HEK293 (cell line): ENCODE results near the gene PIK3C2G.

Experiments used
- BCL11A ChIP-seq: fragments of 450-650 bp; formaldehyde crosslinking; IDR thresholded peaks from 2 replicates; pipeline ENCODE4 v1.5.1; 2016; ENCODE audit warnings: low read depth, missing biosample characterization, missing genetic modification characterization
- CTCF ChIP-seq: fragments of 450-650 bp; formaldehyde crosslinking; IDR thresholded peaks from 2 replicates; pipeline ENCODE4 v1.5.1; 2016; ENCODE audit warnings: missing biosample characterization, missing genetic modification characterization
- GLIS1 ChIP-seq: fragments of 450-650 bp; formaldehyde crosslinking; IDR thresholded peaks from 2 replicates; pipeline ENCODE4 v1.5.1; 2016; ENCODE audit warnings: missing biosample characterization, missing genetic modification characterization
- PBX3 ChIP-seq: sonication (generic); formaldehyde crosslinking; IDR thresholded peaks from 2 replicates; pipeline ENCODE4 v1.8.1; 2022; ENCODE audit warnings: mild to moderate bottlenecking, moderate library complexity, missing genetic modification reagents
- YY1 ChIP-seq: fragments of 450-650 bp; formaldehyde crosslinking; IDR thresholded peaks from 2 replicates; pipeline ENCODE4 v1.5.1; 2018; ENCODE audit warnings: missing biosample characterization, missing genetic modification characterization
- ZNF10 ChIP-seq: fragments of 450-650 bp; formaldehyde crosslinking; IDR thresholded peaks from 2 replicates; pipeline ENCODE4 v1.5.1; 2017; ENCODE audit warnings: missing biosample characterization, missing genetic modification characterization
- ZNF24 ChIP-seq: fragments of 450-650 bp; formaldehyde crosslinking; IDR thresholded peaks from 2 replicates; pipeline ENCODE4 v1.5.1; 2016; ENCODE audit warnings: missing biosample characterization, missing genetic modification characterization
- ZNF433 ChIP-seq: fragments of 450-650 bp; formaldehyde crosslinking; IDR thresholded peaks from 2 replicates; pipeline ENCODE4 v1.5.1; 2016; ENCODE audit warnings: missing biosample characterization, missing genetic modification characterization, low read depth
- ZNF48 ChIP-seq: fragments of 450-650 bp; formaldehyde crosslinking; IDR thresholded peaks from 2 replicates; pipeline ENCODE4 v1.5.1; 2016; ENCODE audit warnings: missing biosample characterization, missing genetic modification characterization
- ZNF544 ChIP-seq: fragments of 450-650 bp; formaldehyde crosslinking; IDR thresholded peaks from 2 replicates; pipeline ENCODE4 v1.5.0; 2017; ENCODE audit warnings: missing biosample characterization, missing genetic modification characterization
- ZNF639 ChIP-seq: fragments of 450-650 bp; formaldehyde crosslinking; IDR thresholded peaks from 2 replicates; pipeline ENCODE4 v1.5.1; 2016; ENCODE audit warnings: missing biosample characterization, missing genetic modification characterization

GRCh38 chr12:18389820-18390219 is 128.5 kb downstream of the PIK3C2G start:
- TF ChIP-seq GLIS1 (no peak), ZNF433 (tag by site-specific recombination) (no peak), CTCF (no peak), ZNF10 (no peak), PBX3 (CRISPR knock-in tag) (no peak), ZNF639 (tag by site-specific recombination) (no peak), ZNF24 (tag by site-specific recombination) (no peak), YY1 (tag by site-specific recombination) (no peak), BCL11A (no peak), ZNF48 (tag by site-specific recombination) (no peak), ZNF544 (tag by site-specific recombination) (no peak)
